ENCODE data around the gene CLASRP.

DNA sequence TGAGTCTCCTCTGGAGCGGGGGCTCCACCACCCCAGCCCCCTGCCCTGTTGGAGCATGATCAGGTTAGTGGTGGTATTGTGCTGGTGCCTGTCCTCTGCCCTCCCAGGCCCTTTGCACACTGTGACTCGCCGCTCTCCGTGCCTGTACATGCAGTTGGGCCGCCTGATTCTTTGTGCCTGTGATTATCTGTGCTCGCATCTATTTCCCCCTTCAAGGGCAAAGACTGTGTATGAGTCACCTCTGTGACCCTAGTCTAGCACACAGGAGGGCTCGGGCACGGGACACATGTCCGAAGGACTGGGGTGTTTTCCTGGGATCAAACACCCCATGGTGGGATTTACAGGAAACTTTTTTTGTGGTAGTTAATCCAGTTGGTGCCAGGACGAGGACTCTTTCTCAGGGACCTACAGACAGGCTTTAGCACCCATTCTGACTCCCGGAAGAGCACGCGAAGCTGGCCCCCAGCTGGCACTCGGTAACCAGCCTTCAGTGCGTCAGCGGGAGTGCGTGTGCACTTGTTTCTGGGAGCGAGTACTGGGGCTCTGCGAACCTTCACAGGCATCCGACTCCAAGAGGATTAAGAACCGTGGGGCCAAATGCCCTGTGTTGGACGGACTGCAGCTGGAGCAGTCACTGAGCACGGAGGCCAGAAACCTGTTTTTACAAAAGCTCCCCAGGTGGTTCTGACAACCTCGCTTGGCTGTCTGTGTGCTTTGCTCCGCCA lies 60.8 kb downstream of the CLASRP start:
- no peak for TF ChIP-seq CBX2 (IDR thresholded peaks at IDR 0.05; ENCODE audit: borderline replicate concordance, low read depth)
- TF ChIP-seq, protein P1, sequence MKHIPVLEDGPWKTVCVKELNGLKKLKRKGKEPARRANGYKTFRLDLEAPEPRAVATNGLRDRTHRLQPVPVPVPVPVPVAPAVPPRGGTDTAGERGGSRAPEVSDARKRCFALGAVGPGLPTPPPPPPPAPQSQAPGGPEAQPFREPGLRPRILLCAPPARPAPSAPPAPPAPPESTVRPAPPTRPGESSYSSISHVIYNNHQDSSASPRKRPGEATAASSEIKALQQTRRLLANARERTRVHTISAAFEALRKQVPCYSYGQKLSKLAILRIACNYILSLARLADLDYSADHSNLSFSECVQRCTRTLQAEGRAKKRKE (CRISPR knock-in tag; IDR thresholded peaks at IDR 0.05; ENCODE audit: low read depth), result no peak
- TF ChIP-seq KDM1A (IDR thresholded peaks at IDR 0.05; ENCODE audit: low read depth), result no peak
- TF ChIP-seq, protein P2, sequence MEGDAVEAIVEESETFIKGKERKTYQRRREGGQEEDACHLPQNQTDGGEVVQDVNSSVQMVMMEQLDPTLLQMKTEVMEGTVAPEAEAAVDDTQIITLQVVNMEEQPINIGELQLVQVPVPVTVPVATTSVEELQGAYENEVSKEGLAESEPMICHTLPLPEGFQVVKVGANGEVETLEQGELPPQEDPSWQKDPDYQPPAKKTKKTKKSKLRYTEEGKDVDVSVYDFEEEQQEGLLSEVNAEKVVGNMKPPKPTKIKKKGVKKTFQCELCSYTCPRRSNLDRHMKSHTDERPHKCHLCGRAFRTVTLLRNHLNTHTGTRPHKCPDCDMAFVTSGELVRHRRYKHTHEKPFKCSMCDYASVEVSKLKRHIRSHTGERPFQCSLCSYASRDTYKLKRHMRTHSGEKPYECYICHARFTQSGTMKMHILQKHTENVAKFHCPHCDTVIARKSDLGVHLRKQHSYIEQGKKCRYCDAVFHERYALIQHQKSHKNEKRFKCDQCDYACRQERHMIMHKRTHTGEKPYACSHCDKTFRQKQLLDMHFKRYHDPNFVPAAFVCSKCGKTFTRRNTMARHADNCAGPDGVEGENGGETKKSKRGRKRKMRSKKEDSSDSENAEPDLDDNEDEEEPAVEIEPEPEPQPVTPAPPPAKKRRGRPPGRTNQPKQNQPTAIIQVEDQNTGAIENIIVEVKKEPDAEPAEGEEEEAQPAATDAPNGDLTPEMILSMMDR (IDR thresholded peaks at IDR 0.05), result no peak

Measured in A549 (cell line).